ENCODE data around the gene BICC1.

Gene BICC1

GRCh38 chr10:58752665-58753064 lies 240.0 kb downstream of the BICC1 start:
- DNase-seq (ENCODE audit: low read depth): no peak

GRCh38 chr10:58753425-58753824 lies 240.8 kb downstream of the BICC1 start:
- no peak for DNase-seq (ENCODE audit: low read depth)

- DNase-seq (ENCODE audit: low read depth): no peak
These were observed 242.0 kb downstream of the BICC1 start for GRCh38 chr10:58754469-58755339.

DNA sequence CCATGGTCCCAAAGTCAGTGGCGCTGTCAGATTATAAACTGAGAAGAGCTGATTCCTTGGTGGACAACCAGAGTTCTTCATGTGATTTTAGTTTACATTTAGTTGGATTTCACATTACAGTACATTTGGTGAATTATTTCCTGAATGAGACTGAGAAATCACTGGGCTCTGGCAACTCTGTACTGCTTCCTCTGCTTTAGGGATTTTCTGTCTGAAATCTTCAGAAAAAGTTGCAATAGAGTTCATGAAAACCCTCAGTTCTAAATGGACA lies 242.6 kb downstream of the BICC1 start:
- no peak for DNase-seq (ENCODE audit: low read depth)

- no peak for DNase-seq (ENCODE audit: low read depth)
These were observed 243.0 kb downstream of the BICC1 start for GRCh38 chr10:58755677-58756076.

DNA sequence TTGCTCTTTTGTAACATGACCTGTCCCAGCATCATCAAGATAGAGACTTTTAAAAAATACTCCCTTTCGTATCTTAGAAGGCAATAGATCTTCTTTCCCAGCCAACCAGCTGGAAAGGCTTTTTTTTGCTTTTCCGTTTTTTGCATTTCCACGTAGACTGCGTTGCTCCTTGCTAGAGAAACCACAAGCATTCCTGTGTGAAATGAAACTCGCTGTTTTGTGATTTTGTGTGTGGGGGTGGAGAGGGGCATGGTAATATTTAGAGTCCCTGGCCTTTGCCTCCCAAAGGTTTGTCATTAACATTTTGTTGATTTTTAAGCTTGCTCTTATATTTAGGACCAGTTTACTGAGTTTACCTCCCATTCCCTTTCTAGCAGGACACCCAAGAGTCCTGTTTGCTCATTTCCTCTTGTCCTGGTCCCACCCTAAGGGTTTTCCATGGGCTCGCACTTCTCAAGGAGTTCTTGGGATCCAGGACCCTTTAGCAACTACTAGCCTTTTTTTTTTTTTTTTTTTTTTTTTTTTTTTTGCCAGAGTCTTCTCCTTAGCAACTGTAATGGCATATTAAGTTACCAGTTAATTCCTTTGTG lies 243.6 kb downstream of the BICC1 start:
- DNase-seq (ENCODE audit: low read depth): no peak

DNA sequence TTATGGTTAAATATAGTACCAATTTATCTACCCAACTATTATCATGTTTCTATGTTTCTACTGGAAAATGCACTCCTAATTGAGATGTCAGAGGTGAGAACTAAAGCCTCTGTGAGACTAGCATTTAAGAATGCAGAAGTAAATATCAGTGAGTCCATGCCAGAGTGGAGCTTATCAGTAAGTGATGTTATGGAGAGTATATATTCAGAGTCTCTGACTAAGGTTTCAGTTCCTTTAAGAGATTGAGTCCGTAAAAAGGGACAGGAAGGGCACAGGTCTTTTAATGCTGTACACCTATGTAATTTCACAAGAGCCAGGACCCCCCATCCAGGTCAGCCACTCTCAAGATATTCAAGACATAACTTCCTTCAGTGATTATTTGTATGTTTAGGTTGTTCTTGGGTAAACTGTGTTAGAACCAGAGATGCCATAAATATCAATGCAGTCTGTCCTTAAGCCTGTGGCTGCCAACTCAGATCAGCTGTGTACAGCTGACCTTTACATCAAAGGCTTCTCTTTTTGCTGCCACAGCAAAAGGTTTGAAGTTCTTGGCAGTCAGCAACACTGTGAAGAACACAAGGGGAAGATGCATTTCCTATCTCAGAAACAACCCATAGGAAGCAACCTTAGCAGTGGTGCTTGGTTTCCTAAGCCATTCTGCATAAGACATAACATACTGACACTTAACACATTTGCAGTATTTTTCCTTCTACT lies 244.8 kb downstream of the BICC1 start:
- DNase-seq (ENCODE audit: low read depth): no peak

DNA sequence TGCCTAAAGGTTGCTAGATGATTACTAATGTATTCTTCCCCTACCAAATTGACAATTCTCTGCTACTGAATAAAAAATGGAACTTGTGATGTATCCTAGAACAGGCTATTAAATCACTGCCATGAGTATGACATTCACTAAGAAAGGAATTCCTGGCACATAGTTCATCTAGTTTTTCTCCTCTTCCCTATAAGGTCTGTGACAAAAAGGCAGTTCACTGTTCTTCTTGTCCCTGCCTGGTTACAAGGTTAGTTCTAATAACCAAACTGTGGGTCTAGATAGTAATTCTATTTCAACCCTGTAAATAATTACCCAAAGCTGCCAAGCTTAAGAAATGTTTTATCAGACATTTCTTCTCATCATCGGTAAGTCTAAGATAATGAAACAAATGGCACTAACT lies 245.6 kb downstream of the BICC1 start:
- no peak for DNase-seq (ENCODE audit: low read depth)

DNA sequence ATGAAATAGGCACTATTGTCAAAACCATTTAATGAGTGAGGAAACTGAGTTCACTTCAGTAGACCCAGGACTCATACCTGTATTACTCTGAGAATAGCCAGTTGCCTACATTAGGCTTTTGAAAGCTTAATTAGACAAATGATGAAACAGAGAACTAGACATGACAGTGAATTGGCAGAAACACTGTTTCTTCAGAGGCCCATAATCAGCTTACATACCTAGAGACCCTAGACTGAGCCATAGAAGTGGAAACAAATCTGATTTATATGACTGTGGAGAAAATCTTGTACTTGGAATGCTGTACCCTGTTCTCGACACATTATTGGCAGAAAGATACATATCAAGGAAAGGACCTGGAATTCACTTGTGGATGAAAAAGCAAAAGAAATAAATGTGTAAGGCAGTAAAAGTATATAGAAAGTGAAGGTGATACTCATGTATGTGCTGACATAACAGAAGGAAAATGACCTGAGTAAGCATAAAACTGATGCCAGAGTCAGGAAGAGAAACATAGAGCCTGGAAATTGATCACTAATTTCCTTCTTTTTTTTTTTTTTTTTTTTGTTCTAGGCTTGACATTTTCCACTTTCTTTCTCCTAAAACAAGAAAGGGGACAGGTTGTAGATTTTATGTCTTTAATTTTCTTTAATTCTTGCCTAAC lies 251.5 kb downstream of the BICC1 start:
- no peak for DNase-seq (ENCODE audit: low read depth)

DNA sequence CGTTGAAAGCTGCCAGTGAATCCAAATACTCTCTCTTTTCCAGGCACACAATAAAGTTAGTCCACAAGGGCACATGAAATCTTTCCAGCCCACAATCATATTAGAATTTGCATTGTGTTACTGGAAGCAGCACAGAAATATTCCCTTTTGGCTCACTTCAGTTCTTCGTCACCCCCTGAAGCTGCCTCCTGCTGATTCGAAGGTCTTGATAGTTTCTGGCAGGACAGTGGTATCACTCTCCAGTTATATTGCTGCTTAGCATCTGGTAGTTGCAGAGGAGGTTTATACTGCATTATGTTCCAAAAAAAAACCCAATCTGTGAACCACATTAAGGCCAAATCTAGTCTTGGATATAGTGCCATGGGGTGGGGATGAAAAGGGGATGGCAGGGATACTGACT lies 253.2 kb downstream of the BICC1 start:
- DNase-seq (ENCODE audit: low read depth): no peak

GRCh38 chr10:58767652-58768051 lies 255.0 kb downstream of the BICC1 start:
- DNase-seq (ENCODE audit: low read depth): no peak

GRCh38 chr10:58771863-58772262 lies 259.2 kb downstream of the BICC1 start:
- DNase-seq (ENCODE audit: low read depth): no peak

GRCh38 chr10:58772758-58773157 lies 260.1 kb downstream of the BICC1 start:
- DNase-seq (ENCODE audit: low read depth): no peak

DNA sequence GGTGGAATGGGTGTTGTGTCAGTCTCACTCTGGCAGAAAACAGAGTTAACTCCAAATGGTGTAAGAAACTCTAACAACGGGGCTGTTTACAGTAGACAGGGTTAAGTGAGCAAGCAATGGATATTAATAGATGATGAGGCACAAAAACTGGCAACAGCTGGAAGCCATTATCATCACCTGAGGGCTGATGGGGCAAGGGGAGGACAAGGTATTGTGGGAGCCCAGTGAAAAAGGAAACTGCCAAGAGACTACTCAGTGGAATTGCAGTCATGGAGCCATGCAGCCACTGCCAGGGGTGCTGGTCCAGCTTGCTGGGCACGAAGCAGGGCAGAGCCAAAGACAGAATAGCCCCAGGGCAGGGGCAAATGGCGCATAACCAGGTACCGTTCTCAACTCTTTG lies 260.7 kb downstream of the BICC1 start:
- DNase-seq (ENCODE audit: low read depth): no peak

- DNase-seq (ENCODE audit: low read depth): no peak
These were observed 261.3 kb downstream of the BICC1 start for GRCh38 chr10:58773944-58774343.

DNA sequence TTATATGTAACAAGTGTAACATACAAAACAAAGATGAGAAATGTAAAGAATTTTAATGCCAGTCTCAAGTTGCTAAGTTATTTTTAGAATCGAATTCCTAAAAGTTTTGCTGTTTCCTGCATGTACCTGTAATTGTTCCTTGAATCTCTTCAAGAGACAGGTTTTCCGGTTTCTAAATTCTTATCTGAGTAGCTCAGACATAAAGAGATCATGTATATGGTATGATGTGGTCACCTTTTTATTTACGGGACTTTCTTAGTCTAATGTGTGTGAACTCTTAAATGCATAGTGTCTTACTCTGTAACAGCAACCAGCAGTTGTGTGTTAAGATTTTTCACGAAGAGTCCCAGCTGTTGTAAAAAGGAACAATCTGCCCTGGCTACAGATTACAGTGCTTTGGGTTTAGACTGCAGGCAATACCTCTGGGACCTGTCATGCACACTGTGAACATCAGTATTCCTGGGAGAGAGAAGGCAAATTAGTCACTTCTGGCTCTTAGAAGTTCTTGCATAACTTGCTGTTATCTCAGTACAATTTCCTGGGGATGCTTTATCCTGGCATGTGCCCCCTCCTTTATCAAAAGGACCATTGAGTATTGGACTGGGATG lies 263.4 kb downstream of the BICC1 start:
- DNase-seq (ENCODE audit: low read depth): no peak

GRCh38 chr10:58776568-58777318 lies 264.1 kb downstream of the BICC1 start:
- no peak for DNase-seq (ENCODE audit: low read depth)

- DNase-seq (ENCODE audit: low read depth): no peak
These were observed 266.3 kb downstream of the BICC1 start for GRCh38 chr10:58778966-58779365.

GRCh38 chr10:58779594-58779993 lies 266.9 kb downstream of the BICC1 start:
- DNase-seq (ENCODE audit: low read depth): no peak

DNA sequence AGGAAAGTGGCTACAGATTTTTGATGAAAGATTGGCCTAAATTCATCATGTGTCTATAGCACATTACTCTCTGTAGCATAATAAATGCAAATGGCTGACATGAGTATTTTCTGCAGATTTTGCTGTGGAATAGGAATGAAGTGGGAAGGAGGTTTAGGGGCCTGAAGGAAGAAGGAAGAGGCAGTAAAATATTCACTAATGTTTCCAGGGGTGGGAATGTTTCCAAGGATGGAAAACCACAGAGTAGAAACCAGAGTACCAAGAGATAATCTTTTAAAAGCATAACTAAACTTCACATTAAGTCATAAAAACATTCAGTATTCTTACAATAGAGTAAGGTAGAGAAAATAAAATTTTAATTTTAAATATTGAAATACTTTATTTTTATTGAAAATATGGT lies 267.8 kb downstream of the BICC1 start:
- no peak for DNase-seq (ENCODE audit: low read depth)

DNA sequence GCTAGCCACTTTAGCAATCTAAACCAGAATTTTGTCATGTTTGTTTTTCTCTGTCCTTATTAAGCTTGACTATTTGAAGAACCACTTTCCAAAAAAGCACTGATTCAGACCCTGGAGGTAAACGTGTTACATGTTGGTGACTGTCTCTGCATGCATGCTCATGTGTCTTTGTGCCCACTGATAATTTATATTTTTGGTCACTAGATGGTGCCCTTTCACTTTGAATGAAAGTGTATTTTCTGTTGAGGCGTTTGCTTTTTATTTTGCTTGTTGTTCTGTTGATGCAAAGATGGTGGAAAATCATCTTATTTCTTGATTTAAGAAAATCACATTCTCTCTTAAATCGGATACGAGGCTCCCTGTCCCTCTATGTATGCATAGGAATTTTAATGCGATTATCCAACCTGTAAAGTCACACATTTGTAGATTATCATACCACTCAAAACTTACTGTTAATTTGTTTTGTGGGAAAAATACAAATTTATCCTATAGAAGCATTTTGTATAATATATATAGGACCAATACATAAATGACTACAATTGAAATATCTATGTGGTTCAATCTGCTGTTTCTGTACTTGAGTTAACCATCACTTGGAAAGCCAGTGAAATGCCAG lies 269.3 kb downstream of the BICC1 start:
- no peak for DNase-seq (ENCODE audit: low read depth)

Measured in CMK (cell line).